ENCODE measurements around the gene ANKS1B. TPM values are rescaled to one million over a fixed set of nuclear protein-coding genes. Genes with fewer than 3 reads are reported as not detected.

Gene ANKS1B
- total RNA-seq, 2 experiments from 2014 or later, result 0.96 to 1.1 TPM

- H3K9me3 Mint-ChIP-seq (ENCODE audit: low read depth), result no peaks in the 10 kb centered on the region
- ATAC-seq, result no peak
- H3K27ac Mint-ChIP-seq, result no peak overlapping the region
- no peaks in the 10 kb centered on the region for H3K27me3 Mint-ChIP-seq
- no peak for DNase-seq
- CTCF ChIA-PET, result no interaction called here
- H3K36me3 Mint-ChIP-seq, result no peaks in the 10 kb centered on the region
- H3K4me3 Mint-ChIP-seq, result no peak overlapping the region
- peaks cover 2% of the 10 kb centered on the region for H3K4me1 Mint-ChIP-seq
Measured at GRCh38 chr12:99386907-99387306, 597.8 kb downstream of the ANKS1B start.

- no peaks in the 10 kb centered on the region for H3K9me3 Mint-ChIP-seq (ENCODE audit: low read depth)
- H3K27me3 Mint-ChIP-seq, result no peaks in the 10 kb centered on the region
- H3K4me3 Mint-ChIP-seq, result no peak overlapping the region
- H3K36me3 Mint-ChIP-seq, result no peaks in the 10 kb centered on the region
- CTCF ChIA-PET, result no interaction called here
- H3K27ac Mint-ChIP-seq, result no peak overlapping the region
- H3K4me1 Mint-ChIP-seq, result peaks cover 2% of the 10 kb centered on the region
- ATAC-seq (no peak), DNase-seq (no peak)
Measured at GRCh38 chr12:99383258-99383657, 601.5 kb downstream of the ANKS1B start.

GRCh38 chr12:99381992-99382391 is 602.7 kb downstream of the ANKS1B start:
- no peaks in the 10 kb centered on the region for H3K27me3 Mint-ChIP-seq
- no peak overlapping the region for H3K27ac Mint-ChIP-seq
- DNase-seq (no peak), ATAC-seq (peak; percentile 68)
- no peaks in the 10 kb centered on the region for H3K9me3 Mint-ChIP-seq (ENCODE audit: low read depth)
- H3K4me3 Mint-ChIP-seq, result no peak overlapping the region
- peaks cover 2% of the 10 kb centered on the region for H3K4me1 Mint-ChIP-seq
- CTCF ChIA-PET, result no interaction called here
- no peaks in the 10 kb centered on the region for H3K36me3 Mint-ChIP-seq

DNA sequence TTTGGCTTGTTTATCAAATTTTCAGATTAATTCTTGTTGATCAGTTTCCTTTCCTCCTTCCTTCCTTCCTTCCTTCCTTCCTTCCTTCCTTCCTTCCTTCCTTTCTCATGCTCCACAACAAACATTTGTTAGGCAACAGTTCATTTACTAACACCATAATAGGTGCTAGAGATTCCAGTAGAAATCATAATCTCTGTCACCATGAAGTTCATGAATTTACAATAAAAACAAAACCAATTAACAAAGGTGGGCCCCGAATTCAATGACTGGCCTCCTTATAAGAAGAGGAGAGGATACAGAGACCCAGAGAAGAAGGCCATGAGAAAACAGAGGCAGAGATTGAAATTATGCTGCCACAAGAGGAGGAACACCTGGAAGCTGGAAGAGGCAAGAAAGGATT is 604.0 kb downstream of the ANKS1B start:
- Mint-ChIP-seq H3K27ac (no peak overlapping the region), H3K36me3 (no peaks in the 10 kb centered on the region), H3K9me3 (ENCODE audit: low read depth) (no peaks in the 10 kb centered on the region), H3K27me3 (no peaks in the 10 kb centered on the region), H3K4me3 (no peak overlapping the region), H3K4me1 (peaks cover 2% of the 10 kb centered on the region)
- DNase-seq, result no peak
- no peak for ATAC-seq
- CTCF ChIA-PET, result no interaction called here

GRCh38 chr12:99374023-99374422 is 610.7 kb downstream of the ANKS1B start:
- H3K27ac Mint-ChIP-seq, result no peak overlapping the region
- no peak overlapping the region for H3K4me3 Mint-ChIP-seq
- ATAC-seq (no peak), DNase-seq (no peak)
- H3K4me1 Mint-ChIP-seq, result no peaks in the 10 kb centered on the region
- CTCF ChIA-PET, result no interaction called here
- H3K36me3 Mint-ChIP-seq, result no peaks in the 10 kb centered on the region
- no peaks in the 10 kb centered on the region for H3K27me3 Mint-ChIP-seq
- H3K9me3 Mint-ChIP-seq (ENCODE audit: low read depth), result no peaks in the 10 kb centered on the region

GRCh38 chr12:99372257-99372920 is 612.3 kb downstream of the ANKS1B start:
- Mint-ChIP-seq H3K36me3 (no peaks in the 10 kb centered on the region), H3K27me3 (no peaks in the 10 kb centered on the region), H3K4me1 (no peaks in the 10 kb centered on the region), H3K9me3 (ENCODE audit: low read depth) (no peaks in the 10 kb centered on the region), H3K27ac (no peak overlapping the region), H3K4me3 (no peak overlapping the region)
- no peak for ATAC-seq
- CTCF ChIA-PET, result no interaction called here
- DNase-seq, result no peak

GRCh38 chr12:99370421-99371138 is 614.2 kb downstream of the ANKS1B start:
- H3K36me3 Mint-ChIP-seq, result no peaks in the 10 kb centered on the region
- CTCF ChIA-PET, result no interaction called here
- no peak overlapping the region for H3K4me3 Mint-ChIP-seq
- ATAC-seq (no peak), DNase-seq (no peak)
- no peaks in the 10 kb centered on the region for H3K27me3 Mint-ChIP-seq
- no peak overlapping the region for H3K27ac Mint-ChIP-seq
- H3K9me3 Mint-ChIP-seq (ENCODE audit: low read depth), result peaks cover 1% of the 10 kb centered on the region
- H3K4me1 Mint-ChIP-seq, result no peaks in the 10 kb centered on the region

DNA sequence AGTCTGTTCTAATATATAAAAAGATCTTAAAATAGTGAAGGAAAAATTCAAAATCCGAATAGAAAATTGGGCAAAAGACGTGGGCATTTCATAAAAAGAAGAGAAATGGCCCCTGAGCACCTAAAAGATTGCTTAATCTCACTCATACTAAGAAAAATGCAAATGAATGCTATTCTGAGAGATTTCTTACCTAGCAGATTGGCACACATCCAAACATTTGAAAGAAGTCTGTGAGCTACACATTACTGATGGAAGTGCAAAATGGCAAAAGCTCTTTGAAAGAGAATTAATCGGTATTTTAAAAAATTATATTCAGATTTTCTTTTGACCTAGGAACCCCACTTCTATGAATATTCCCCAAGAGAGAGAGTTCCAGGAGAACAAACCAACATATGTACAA is 617.6 kb downstream of the ANKS1B start:
- CTCF ChIA-PET, result no interaction called here
- H3K27ac Mint-ChIP-seq, result no peak overlapping the region
- no peaks in the 10 kb centered on the region for H3K36me3 Mint-ChIP-seq
- H3K27me3 Mint-ChIP-seq, result no peaks in the 10 kb centered on the region
- ATAC-seq (no peak), DNase-seq (no peak)
- peaks cover 3% of the 10 kb centered on the region for H3K9me3 Mint-ChIP-seq (ENCODE audit: low read depth)
- no peak overlapping the region for H3K4me3 Mint-ChIP-seq
- no peaks in the 10 kb centered on the region for H3K4me1 Mint-ChIP-seq

DNA sequence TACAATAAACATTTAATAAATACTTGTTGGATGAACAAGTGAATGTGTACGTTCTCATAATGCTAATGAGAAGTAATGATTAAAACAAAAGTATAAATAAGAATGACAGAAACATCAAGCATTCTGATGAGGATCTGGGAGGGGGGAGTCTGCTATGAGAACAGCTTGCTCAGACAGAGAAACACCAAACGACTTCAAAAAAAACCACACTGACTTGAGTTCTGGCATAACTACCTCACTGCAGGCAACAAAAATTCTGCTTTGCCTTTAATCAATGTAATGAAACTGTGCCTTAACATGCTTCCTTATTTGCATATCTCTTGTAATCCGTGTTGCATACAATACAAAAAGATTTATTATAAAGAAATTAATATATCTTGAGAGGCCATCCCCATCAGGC is 632.5 kb downstream of the ANKS1B start:
- peaks cover 2% of the 10 kb centered on the region for H3K9me3 Mint-ChIP-seq (ENCODE audit: low read depth)
- no peaks in the 10 kb centered on the region for H3K27me3 Mint-ChIP-seq
- H3K36me3 Mint-ChIP-seq, result no peaks in the 10 kb centered on the region
- H3K4me3 Mint-ChIP-seq, result no peak overlapping the region
- DNase-seq (no peak), ATAC-seq (no peak)
- no peaks in the 10 kb centered on the region for H3K4me1 Mint-ChIP-seq
- no peak overlapping the region for H3K27ac Mint-ChIP-seq
- CTCF ChIA-PET, result no interaction called here

- Mint-ChIP-seq H3K4me3 (no peak overlapping the region), H3K36me3 (no peaks in the 10 kb centered on the region), H3K27ac (no peak overlapping the region), H3K27me3 (no peaks in the 10 kb centered on the region), H3K9me3 (ENCODE audit: low read depth) (peaks cover 3% of the 10 kb centered on the region), H3K4me1 (no peaks in the 10 kb centered on the region)
- CTCF ChIA-PET, result no interaction called here
- ATAC-seq (no peak), DNase-seq (no peak)
Measured at GRCh38 chr12:99343960-99344359, 640.8 kb downstream of the ANKS1B start.

DNA sequence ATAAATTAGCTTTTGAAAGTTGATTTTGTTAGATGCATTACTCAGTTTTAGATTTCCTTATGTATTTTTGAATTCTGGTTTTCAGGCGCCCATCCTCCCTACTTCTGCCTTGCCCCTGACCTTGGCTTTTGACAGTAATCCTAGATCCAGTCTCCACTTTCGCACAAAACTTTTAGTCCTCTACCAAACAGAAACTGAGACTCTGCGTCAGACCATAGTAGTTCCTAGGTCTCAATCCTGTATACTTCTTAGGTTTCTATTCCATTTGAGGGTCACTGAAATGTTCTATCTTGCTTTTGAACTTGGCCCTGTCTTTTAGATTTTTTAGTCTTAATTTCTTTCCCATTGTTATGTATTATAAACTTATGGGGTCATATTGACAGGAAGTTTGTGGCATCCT is 645.1 kb downstream of the ANKS1B start:
- no peak overlapping the region for H3K4me3 Mint-ChIP-seq
- no peaks in the 10 kb centered on the region for H3K27me3 Mint-ChIP-seq
- no peak overlapping the region for H3K27ac Mint-ChIP-seq
- no peak for DNase-seq
- CTCF ChIA-PET, result no interaction called here
- no peak for ATAC-seq
- no peaks in the 10 kb centered on the region for H3K4me1 Mint-ChIP-seq
- peaks cover 1% of the 10 kb centered on the region for H3K9me3 Mint-ChIP-seq (ENCODE audit: low read depth)
- H3K36me3 Mint-ChIP-seq, result no peaks in the 10 kb centered on the region

DNA sequence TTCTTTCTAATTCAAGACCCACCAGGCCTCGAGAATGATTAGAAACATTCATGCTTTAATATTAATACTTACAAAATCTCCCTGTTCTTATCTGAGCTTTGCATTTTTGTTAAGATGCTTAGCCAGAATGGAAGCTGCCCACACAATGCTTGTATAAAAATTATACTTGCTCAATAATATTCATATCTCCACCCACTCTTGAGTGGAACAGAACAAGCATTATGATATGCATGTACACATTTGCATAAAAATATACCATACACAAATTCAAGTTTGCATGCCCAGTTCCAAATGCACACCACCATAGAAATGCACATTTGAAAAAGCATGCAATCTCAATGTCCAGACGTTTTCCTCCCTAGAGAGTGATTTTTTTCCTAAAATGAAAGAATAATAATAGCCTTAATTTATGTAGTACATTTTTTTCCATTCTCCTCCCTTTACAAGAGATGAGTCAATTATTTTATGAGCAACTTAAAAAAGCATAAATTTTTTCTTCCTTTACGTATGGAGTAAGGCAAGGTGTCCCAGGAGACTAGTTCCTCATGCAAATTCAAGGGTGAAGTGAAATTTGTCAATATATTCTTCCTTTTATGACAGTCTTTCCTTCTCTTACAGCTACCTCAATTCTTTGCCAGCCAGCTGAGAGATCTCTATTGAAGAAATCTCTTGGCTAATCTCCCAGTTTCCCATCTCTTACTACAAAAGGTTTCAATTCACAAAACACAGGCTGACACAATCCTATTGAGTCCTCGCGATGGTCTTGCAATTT is 650.3 kb downstream of the ANKS1B start:
- no peaks in the 10 kb centered on the region for H3K4me1 Mint-ChIP-seq
- H3K36me3 Mint-ChIP-seq, result no peaks in the 10 kb centered on the region
- no peak for ATAC-seq
- no peak overlapping the region for H3K27ac Mint-ChIP-seq
- CTCF ChIA-PET, result no interaction called here
- H3K9me3 Mint-ChIP-seq (ENCODE audit: low read depth), result peaks cover 1% of the 10 kb centered on the region
- no peak for DNase-seq
- no peak overlapping the region for H3K4me3 Mint-ChIP-seq
- H3K27me3 Mint-ChIP-seq, result no peaks in the 10 kb centered on the region

GRCh38 chr12:99332936-99333591 is 651.7 kb downstream of the ANKS1B start:
- ATAC-seq (no peak), DNase-seq (no peak)
- H3K4me3 Mint-ChIP-seq, result no peak overlapping the region
- H3K27ac Mint-ChIP-seq, result no peak overlapping the region
- H3K4me1 Mint-ChIP-seq, result no peaks in the 10 kb centered on the region
- peaks cover 1% of the 10 kb centered on the region for H3K9me3 Mint-ChIP-seq (ENCODE audit: low read depth)
- no peaks in the 10 kb centered on the region for H3K27me3 Mint-ChIP-seq
- no peaks in the 10 kb centered on the region for H3K36me3 Mint-ChIP-seq
- CTCF ChIA-PET, result no interaction called here

DNA sequence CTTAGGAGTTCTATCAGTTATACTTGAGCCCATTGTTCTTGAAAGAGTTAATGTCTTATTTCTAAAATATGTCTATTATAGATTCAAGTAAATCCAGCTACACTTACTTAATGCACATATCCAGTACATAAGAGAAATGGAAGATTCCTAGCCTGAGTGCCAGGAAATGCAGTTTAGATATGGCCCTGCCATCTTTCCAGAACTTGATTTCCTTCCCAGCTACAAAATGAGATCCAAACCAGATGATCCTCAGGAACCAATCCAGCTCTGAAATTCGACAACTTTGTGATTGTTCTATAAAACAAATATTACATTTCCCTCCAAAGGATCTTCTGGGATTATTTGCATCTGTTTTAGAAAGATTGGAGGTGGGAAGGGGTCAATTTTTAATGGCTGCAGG is 654.5 kb downstream of the ANKS1B start:
- no peak overlapping the region for H3K4me3 Mint-ChIP-seq
- no peaks in the 10 kb centered on the region for H3K36me3 Mint-ChIP-seq
- H3K9me3 Mint-ChIP-seq (ENCODE audit: low read depth), result no peaks in the 10 kb centered on the region
- DNase-seq (no peak), ATAC-seq (no peak)
- no peaks in the 10 kb centered on the region for H3K27me3 Mint-ChIP-seq
- CTCF ChIA-PET, result no interaction called here
- no peaks in the 10 kb centered on the region for H3K4me1 Mint-ChIP-seq
- H3K27ac Mint-ChIP-seq, result no peak overlapping the region

All from activated CD8-positive, alpha-beta memory T cell treated with anti-CD3 and anti-CD28 coated beads, Interleukin-2, amount 10 ng/mL, durations not matched to agents 7 days and 5 days (primary cell).